ENCODE measurements around the gene GPR62.

DNA sequence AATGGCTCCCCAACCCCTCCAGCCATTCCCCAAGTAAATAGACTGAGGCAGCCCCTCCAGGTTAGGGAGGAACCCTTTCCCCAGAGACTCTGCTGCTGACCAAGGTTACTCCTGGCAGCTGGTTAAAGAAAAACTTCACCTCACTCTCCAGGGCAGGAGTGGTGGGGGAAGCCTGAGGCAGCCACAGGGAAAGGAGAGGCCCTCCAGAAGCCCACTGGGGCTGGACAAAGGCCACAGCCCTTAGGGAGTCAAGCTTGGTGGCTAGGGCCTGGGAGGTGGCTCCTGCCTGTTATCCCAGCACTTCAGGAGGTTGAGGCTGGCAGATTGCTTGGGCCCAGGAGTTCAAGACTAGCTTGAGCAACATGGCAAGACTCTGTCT, 29.1 kb downstream of the GPR62 start:
- TF ChIP-seq EZH2phosphoT487 (IDR thresholded peaks at IDR 0.05; ENCODE audit: borderline replicate concordance) = no peak
- TF ChIP-seq, protein P1, sequence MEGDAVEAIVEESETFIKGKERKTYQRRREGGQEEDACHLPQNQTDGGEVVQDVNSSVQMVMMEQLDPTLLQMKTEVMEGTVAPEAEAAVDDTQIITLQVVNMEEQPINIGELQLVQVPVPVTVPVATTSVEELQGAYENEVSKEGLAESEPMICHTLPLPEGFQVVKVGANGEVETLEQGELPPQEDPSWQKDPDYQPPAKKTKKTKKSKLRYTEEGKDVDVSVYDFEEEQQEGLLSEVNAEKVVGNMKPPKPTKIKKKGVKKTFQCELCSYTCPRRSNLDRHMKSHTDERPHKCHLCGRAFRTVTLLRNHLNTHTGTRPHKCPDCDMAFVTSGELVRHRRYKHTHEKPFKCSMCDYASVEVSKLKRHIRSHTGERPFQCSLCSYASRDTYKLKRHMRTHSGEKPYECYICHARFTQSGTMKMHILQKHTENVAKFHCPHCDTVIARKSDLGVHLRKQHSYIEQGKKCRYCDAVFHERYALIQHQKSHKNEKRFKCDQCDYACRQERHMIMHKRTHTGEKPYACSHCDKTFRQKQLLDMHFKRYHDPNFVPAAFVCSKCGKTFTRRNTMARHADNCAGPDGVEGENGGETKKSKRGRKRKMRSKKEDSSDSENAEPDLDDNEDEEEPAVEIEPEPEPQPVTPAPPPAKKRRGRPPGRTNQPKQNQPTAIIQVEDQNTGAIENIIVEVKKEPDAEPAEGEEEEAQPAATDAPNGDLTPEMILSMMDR (conservative IDR thresholded peaks at IDR 0.05; ENCODE audit: low read length) = no peak

All from Loucy (cell line).